Right ventricle myocardium superior (tissue), 1 donor: ENCODE measurements around the gene BID. TPM values are rescaled to one million over a fixed set of nuclear protein-coding genes. Genes with fewer than 3 reads are reported as not detected.

Experiments
- ATAC-seq: fragments of 200-7000 bp; cut with Tn5 transposase; one replicate; pipeline ENCODE4 v1.9.1; 2020; ENCODE audit warnings: mild to moderate bottlenecking; ENCODE audit not compliant: poor library complexity
- DNase-seq: peaks from one replicate; pipeline ENCODE4 v3.0.0-alpha.2; 2020
- intact Hi-C: fragments of 100-400 bp; cut with DNase I; formaldehyde crosslinking; loops from one replicate; pipeline ENCODE4 v1.11.2; 2022
- total RNA-seq: library from RNA; stranded (reverse); fragmentation: NEBNext Ultra II Directional; extraction: Animal tissue kit (Norgen Biotek cat#: 25700); gene quantifications from one replicate; pipeline ENCODE4 v1.2.1, GENCODE V29; 2021
- donor health status: DM: no; HTN: yes; CAD: no; lungs with severe emphysema.

BID gene
- total RNA-seq, 1 donor from 2014 or later: 20.0 TPM

DNA sequence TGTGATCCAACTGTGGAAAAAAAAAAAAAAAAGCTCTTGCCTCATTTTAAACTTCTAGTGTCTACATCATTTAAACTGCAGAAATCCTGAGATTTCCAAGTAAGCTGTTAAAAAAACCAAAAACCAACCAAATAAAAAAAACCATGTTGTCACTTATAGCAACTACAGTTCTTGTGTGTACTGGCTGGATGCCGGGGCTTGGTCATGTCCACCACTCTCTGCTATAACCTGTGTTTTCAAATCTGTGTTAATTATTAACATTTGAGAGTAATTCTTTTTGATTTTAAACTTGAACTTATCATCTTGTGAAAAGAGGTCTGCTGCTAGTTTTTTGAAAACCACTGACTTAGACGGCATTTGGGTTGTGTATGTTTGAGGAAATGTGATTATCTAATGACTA, 32.2 kb upstream of the BID start:
- no peak for DNase-seq
- ATAC-seq: no peak
- intact Hi-C loops: no loop called here

DNA sequence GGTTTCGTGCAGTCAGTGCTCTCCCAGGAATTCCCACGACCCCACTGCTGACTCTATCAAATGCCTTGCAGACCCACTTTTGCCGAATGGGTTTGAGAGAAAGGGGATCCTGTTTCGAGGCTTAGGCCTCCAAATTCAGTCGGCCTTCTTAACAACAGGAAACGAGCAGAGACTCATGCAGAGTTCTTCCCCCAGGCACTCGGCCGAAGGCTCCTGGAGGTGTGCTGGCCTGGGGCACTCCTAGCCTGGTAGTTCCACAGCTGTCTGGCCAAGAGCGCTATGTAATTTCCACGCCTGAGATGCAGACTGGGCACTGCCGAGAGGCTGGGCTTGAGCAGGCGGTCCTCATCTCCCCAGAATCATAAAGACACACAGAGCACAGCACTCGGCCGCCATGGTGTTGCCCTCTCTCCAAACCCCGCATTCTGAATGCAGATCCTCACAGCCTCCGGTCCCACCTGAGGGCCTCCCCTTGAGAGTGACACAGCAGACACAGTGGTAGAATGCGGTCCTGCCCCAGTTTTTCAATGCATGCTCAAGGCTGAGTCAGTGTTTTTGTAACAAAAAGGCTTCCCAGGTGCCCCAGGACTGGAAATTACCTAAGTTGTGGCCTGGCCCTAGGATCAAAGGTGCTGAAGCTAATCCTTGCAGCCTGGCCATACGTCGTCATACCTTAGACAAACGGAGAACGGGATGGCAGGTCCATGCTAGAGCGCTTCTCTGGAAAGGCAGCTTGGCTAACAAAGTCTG, 30.2 kb upstream of the BID start:
- intact Hi-C loops: no loop called here
- ATAC-seq: no peak
- DNase-seq: no peak

GRCh38 chr22:17803609-17804270, 29.5 kb upstream of the BID start:
- no peak for ATAC-seq
- no peak for DNase-seq
- intact Hi-C loops: no loop called here

DNA sequence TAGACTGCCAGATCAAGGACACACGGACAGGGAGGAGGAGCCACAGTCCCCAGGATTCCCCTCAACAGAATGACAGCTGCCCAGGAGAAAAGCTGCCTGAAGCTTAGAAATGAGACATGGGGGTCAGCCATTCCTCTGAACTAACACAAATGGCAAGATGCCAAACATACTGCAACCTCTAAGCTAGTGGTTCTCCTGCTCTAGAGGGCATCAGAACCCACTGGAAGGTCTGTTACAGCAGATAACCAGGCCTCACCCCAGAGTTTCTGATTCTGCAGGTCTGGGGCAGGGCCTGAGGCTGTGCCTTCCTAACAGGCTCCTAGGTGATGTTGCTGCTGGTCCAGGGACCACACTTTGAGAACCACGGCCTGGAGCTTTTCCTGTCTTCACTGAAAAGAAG, 28.6 kb upstream of the BID start:
- intact Hi-C loops: no loop called here
- ATAC-seq (no peak), DNase-seq (no peak)

- no peak for ATAC-seq
- intact Hi-C loops: no loop called here
- no peak for DNase-seq
Measured at GRCh38 chr22:17802411-17802810, 28.1 kb upstream of the BID start.

DNA sequence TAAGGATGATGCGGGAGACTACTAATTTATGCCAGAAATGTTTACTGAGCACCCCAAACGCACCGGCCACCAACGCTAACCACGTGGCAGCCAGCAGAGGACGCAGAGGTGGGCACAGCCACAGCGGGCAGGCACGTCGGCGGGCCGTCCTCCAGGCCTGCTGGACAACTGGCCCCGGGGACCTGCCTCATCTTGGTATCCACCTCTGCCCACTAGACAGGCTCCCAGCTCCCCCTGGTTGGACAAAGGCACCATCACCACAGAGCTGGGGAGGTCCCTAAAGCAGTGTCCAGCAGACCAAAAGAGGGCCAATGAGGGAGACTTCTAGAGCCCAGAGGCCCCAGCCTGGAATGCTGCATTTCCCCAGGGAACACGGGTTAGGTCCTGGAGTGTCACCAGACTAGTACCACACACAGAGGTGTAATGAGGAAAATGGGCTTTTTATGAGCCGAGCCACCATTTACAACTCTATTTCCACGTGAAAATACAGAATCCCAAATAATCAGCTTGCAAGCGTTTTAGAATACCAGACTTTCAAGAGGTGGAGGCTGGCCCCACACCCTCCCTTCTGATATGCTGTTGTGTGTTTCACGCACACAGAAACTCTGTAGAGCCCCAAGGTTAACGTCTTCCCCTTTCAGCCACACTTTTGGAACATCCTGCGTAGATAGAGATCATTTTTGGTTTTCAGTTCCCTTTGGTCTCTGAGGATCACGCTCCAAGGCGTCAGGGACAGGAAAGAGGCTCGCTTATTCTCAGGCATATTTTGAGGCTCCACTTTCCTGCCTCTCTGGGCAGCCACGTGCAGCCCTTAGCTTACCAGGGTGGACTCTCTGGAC, 23.7 kb upstream of the BID start:
- ATAC-seq (no peak), DNase-seq (no peak)

DNA sequence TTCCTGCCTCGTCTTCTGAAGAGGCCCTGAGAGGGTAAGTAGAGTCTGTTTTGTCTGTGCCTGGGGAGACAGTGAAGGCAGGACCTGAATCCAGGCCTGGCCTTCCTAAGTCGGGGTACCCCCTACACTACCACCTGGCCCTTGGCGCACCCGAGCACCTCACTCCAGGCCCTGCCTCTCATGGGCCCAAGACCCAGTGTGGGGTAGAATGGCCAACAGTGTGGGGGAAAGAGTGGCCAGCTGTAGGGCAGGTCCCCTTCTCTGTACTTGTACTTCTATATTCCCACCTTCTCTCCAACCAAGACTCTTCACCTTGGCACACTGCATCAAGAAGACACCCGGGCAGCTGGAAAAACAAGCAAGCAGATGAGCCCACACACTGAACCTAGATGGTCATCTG, 22.4 kb upstream of the BID start:
- no peak for DNase-seq
- ATAC-seq: no peak
- intact Hi-C loops: no loop called here

More for the DNA sequence above, 23.7 kb upstream of the BID start:
- intact Hi-C loops: no loop called here

DNA sequence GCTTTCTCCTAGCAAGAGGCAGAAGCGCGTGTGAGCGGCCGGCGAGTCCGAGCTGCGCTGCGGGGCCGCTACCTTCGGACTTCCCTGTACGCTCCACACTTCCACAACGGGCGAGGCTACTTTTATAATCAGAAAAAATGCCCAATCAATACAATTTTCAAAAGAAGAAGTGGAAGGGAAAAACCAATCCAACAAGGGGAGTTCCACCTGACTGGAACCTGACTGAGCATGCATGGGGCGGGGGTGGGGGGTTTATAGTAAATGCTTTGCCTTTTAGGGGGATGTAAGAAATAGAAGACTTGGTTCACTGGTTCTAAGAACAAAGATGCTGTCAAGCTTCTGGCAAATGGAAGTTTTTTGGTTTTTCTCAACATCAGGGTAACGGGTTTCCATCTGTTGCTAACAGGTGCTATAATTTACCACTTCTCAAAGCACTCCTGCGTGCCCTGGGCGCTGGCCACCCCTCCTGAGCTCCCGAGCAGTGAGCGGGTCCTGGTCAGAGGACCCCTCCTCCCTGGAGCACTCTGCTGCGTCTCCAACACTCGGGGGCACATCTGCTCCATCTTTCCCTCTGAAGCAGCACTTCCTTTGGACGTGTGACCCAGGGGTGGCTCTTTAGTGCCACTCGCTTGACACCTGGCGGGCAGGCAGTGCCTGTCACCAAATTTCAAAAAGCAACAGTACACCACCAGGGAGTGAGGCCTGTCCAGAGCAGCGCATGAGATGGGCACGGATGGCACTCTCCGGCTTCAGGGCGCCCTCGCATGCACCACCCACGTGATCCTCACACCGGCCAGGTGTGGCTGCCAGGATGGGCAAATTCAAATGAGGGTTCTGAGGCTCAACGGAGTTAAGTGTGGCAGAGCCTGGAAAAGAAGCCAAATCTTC, 21.6 kb upstream of the BID start:
- intact Hi-C loops: no loop called here
- DNase-seq (no peak), ATAC-seq (no peak)

GRCh38 chr22:17794726-17795542, 20.7 kb upstream of the BID start:
- ATAC-seq: no peak
- intact Hi-C loops: no loop called here
- no peak for DNase-seq

GRCh38 chr22:17792854-17793434, 18.7 kb upstream of the BID start:
- no peak for ATAC-seq
- DNase-seq: no peak
- intact Hi-C loops: no loop called here

DNA sequence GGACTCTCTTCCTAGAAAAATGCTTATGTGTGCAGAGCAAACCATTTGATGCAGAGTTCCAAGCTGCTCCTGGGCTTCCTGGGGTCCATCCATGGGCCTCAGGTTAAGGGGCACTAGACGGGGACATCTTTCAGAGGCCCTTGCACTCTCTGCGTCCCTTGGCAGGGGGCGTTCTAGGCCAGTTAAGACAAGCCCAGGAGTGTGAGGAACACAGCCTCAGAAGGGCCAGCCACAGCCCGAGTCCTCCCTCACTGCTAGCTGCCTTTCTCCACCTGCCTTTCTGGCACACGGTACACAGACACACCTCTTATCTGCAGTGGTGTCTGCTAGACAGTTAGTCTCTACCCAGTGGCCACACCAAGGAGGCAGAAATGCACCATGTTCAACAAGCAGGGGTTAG, 18.0 kb upstream of the BID start:
- no peak for ATAC-seq
- intact Hi-C loops: no loop called here
- no peak for DNase-seq

GRCh38 chr22:17791196-17791595, 16.9 kb upstream of the BID start:
- DNase-seq (no peak), ATAC-seq (no peak)
- intact Hi-C loops: no loop called here

- ATAC-seq (no peak), DNase-seq (no peak)
- intact Hi-C loops: no loop called here
Measured at GRCh38 chr22:17789379-17790200, 15.3 kb upstream of the BID start.

DNA sequence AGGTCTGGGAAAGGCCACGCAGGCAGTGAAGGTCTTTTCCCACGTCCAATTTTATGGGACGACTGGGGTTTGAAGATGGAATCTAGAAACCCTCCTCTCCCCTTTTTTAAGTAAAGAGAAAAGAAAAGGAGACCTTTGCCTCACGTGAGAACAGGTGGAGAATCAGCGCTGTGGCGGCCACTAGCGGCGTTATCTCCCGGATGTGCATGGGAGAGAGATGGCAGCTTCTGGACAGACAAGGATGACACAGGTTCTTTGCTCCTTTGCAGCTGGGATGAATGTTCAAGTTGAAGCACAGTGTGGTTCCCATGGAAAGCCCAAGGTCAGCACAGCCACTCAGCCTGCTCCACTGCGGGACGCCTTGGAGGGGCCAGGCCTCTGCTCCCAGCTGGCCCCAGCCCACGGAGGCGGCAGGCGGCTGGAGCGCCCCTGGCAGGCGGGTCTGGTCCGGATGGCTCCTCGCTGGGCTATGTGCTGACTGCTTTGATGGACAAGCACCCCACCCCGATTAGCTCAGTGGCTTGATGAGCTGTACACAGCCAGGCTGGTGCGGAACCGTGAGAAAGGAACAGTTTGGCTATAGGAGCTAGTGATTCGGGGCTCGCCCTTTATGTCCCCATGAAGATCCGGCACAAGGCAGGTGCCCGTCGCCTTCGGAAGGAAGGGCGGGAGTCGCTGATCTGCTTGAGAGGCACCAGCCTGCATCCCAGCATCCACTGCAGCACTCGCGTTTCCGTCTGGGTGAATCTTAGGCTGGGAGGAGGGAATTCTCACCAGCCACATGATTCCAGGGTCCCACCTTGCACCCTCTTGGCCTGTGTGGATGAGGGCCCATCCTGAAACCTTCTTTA, 14.5 kb upstream of the BID start:
- intact Hi-C loops: no loop called here
- ATAC-seq (no peak), DNase-seq (no peak)

DNA sequence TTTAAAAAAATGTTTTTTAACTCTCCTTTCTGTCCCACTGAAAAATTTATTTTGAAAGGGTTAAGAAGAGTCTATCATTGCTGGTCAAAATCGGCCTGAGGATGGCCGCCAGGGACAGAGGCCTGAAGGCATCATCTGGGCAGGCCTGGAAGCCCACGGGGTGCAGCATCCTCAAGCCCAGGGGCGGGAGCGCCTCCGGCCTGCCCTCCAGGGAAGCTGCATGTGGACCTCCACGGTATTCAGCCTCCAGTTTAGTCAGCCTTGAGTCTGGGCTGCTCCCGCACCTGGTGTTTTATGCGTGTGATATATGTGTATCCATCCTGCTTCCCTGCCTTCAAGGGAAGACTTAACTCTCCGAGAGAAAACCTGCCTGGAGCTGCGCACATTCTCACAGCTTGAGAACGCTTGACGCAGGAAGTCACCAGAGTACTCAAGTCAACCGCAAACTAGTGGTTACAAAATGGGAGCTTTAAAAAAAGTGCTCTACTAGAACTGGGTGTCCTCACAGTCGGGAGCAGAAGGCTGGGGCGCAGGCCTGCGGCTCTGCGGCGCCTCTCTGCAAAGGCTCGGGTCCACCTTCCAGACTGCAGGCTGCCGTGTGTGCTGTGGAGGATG, 13.6 kb upstream of the BID start:
- intact Hi-C loops: no loop called here
- DNase-seq (no peak), ATAC-seq (no peak)

GRCh38 chr22:17787241-17787640, 13.0 kb upstream of the BID start:
- intact Hi-C loops: no loop called here
- DNase-seq: no peak
- ATAC-seq: peak; percentile 26
